ENCODE results near the gene MMP2.

The MMP2 gene

GRCh38 chr16:55534756-55535155 is 55.8 kb downstream of the MMP2 start:
- TF ChIP-seq ZNF148 (tag by site-specific recombination; IDR thresholded peaks at IDR 0.05; ENCODE audit: borderline replicate concordance) (no peak), ZNF776 (tag by site-specific recombination; IDR thresholded peaks at IDR 0.05; ENCODE audit: borderline replicate concordance) (no peak), INSM2 (tag by site-specific recombination; IDR thresholded peaks at IDR 0.05) (no peak), ZNF76 (tag by site-specific recombination; IDR thresholded peaks at IDR 0.05; ENCODE audit: borderline replicate concordance, low read depth) (no peak), PATZ1 (tag by site-specific recombination; IDR thresholded peaks at IDR 0.05) (no peak), ZNF114 (tag by site-specific recombination; IDR thresholded peaks at IDR 0.05) (no peak), REPIN1 (tag by site-specific recombination; IDR thresholded peaks at IDR 0.05; ENCODE audit: low read depth) (no peak), ZNF398 (tag by site-specific recombination; IDR thresholded peaks at IDR 0.05) (no peak), ZNF623 (tag by site-specific recombination; IDR thresholded peaks at IDR 0.05) (no peak), ZNF280C (tag by site-specific recombination; IDR thresholded peaks at IDR 0.05) (no peak), ZNF843 (tag by site-specific recombination; IDR thresholded peaks at IDR 0.05) (no peak), ZNF433 (tag by site-specific recombination; IDR thresholded peaks at IDR 0.05; ENCODE audit: low read depth) (no peak), TRIM28 (IDR thresholded peaks at IDR 0.05; ENCODE audit: borderline replicate concordance, low read length) (no peak), SCRT2 (tag by site-specific recombination; IDR thresholded peaks at IDR 0.05) (no peak), GLI4 (tag by site-specific recombination; IDR thresholded peaks at IDR 0.05) (no peak), ZBTB21 (tag by site-specific recombination; IDR thresholded peaks at IDR 0.05) (no peak), GLIS1 (tag by site-specific recombination; IDR thresholded peaks at IDR 0.05) (no peak), SP3 (tag by site-specific recombination; IDR thresholded peaks at IDR 0.05) (no peak), ZNF624 (tag by site-specific recombination; IDR thresholded peaks at IDR 0.05) (no peak)
- POLR2A ChIA-PET = no interaction called here
- H3K4me3 ChIP-seq (ENCODE audit: low read depth, low read length) = no peak overlapping the region
- no peak overlapping the region for H3K27ac ChIP-seq (ENCODE audit: extremely low read depth, low read depth, low read length)
- H3K4me1 ChIP-seq (ENCODE audit: control insufficient read depth, insufficient read depth, low read length) = no peaks in the 10 kb centered on the region
- peaks cover 3 to 11% of the 10 kb centered on the region in 2 experiments for H3K36me3 ChIP-seq (ENCODE audit: control insufficient read depth in 2 of 2, insufficient read depth in 1 of 2, low read length in 2 of 2)
- H3K9me3 ChIP-seq (ENCODE audit: control insufficient read depth, insufficient read depth, low read depth, low read length) = no peaks in the 10 kb centered on the region
- CTCF ChIA-PET = interaction anchor here (0.5 to 10.0 kb wide), 4 partner anchors 40 to 1571 kb away, joined by 3 to 97 read pairs (median 3); no protein-coding TSS in a partner anchor

Measured in HEK293 (cell line).